ENCODE results near the gene RAD51C.

Gene RAD51C

DNA sequence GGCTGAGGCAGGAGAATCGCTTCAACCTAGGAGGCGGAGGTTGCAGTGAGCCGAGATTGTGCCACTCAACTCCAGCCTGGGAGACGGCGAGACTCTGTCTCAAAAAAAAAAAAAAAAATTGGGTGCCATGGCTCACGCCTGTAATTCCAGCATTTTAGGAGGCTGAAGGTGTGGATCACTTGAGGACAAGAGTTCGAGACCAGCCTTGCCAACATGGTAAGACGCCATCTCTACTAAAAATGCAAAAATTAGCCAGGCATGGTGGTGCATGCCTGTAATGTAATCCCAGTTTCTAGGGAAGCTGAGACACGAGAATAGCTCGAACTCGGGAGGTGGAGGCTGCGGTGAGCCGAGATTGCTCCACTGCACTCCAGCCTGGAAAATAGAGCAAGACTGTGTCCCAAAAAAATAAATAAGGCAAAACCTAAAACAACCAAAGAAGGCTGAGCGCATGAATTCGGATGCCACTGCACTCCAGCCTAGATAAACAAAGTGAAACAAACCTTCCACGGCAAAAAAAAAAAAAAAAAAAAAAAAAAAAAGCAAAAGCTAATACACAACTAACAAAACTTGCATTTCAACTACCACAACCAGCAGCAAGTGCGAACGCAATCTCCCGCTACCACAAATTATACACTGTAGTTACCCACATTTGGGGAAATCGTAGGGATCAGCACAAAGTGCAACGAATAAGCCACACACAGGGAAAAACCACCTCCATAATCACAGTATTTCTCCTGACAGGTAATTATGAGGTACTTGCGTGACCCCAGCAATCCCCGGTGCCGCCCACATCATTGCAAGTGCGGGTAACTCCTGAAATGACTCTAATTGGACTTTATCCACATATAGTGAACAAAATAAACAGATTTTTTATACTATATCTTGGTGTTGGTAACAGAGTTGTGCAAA is 26.2 kb upstream of the RAD51C start:
- Histone ChIP-seq H3K36me3 (ENCODE audit: control insufficient read depth, insufficient read depth, low read length) (no peaks in the 10 kb centered on the region), H3K4me1 (no peaks in the 10 kb centered on the region), H3K9me3 (ENCODE audit: control insufficient read depth, low read length) (no peaks in the 10 kb centered on the region), H3K27me3 (ENCODE audit: control insufficient read depth, insufficient read depth, low read length) (no peaks in the 10 kb centered on the region), H3K27ac (no peak overlapping the region), H3K4me2 (ENCODE audit: low read length) (no peak overlapping the region), H3K79me2 (no peaks in the 10 kb centered on the region), H3K9ac (no peak overlapping the region), H2AFZ (no peak overlapping the region), H3K4me3 (ENCODE audit: low read depth, low read length) (peak overlapping the region; percentile 16)
- TF ChIP-seq, protein P1, sequence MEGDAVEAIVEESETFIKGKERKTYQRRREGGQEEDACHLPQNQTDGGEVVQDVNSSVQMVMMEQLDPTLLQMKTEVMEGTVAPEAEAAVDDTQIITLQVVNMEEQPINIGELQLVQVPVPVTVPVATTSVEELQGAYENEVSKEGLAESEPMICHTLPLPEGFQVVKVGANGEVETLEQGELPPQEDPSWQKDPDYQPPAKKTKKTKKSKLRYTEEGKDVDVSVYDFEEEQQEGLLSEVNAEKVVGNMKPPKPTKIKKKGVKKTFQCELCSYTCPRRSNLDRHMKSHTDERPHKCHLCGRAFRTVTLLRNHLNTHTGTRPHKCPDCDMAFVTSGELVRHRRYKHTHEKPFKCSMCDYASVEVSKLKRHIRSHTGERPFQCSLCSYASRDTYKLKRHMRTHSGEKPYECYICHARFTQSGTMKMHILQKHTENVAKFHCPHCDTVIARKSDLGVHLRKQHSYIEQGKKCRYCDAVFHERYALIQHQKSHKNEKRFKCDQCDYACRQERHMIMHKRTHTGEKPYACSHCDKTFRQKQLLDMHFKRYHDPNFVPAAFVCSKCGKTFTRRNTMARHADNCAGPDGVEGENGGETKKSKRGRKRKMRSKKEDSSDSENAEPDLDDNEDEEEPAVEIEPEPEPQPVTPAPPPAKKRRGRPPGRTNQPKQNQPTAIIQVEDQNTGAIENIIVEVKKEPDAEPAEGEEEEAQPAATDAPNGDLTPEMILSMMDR (IDR thresholded peaks at IDR 0.05), result no peak

DNA sequence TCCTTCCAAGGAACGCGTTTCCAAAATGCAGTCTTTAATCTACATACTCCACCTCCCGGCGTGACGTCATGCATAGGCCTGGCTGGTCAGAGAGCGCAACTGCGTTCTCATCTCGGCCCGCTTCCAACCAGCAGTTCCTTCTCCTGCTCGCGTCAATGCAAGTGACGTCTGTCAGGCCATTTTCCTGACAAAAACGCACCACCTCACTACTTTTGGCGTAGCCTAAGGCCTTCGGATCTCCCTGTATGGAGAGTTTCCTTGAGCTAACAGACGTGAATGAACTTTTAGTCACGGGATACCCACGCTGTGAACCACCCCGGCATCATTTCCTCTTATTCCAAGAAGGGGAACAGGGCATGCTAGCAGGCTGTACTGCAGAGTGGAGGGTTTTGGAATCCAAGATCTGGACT is 25.5 kb upstream of the RAD51C start:
- TF ChIP-seq, protein P1 (IDR thresholded peaks at IDR 0.05), result no peak
- Histone ChIP-seq H3K36me3 (ENCODE audit: control insufficient read depth, insufficient read depth, low read length) (no peaks in the 10 kb centered on the region), H3K9me3 (ENCODE audit: control insufficient read depth, low read length) (no peaks in the 10 kb centered on the region), H3K79me2 (no peaks in the 10 kb centered on the region), H3K27me3 (ENCODE audit: control insufficient read depth, insufficient read depth, low read length) (no peaks in the 10 kb centered on the region), H3K4me2 (ENCODE audit: low read length) (no peak overlapping the region), H3K9ac (no peak overlapping the region), H3K4me1 (no peaks in the 10 kb centered on the region), H3K4me3 (ENCODE audit: low read depth, low read length) (no peak overlapping the region), H2AFZ (no peak overlapping the region), H3K27ac (no peak overlapping the region)

DNA sequence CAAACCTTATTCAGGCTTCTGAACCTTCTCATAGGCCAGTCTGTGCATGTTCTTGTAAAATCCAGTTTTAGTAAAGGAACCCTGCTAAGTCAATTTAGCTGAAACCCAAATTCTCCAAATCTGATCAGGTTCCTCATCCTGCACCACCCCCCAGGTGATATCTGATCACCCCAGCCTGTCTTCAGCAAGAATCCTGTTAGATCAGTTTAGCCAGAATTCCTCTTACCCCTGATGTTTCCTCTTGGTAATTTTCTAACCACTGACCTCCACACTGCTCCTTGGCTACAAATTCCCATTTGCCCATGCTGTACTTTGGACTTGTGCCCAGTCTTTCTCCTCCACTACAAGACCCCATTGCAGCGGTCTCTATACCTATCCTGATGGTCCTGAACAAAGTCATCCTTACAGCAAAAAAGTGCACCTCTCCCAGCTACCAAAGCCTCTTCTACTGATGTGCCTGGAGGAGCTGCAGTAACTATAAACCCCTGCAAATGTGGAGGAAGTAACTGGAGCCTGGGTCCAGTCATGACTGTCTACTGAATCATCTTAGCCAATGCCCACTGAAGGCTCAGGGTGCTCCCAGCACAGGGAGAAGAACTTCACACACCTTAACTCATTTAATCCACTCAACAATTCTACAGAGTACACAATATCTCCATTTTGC is 24.3 kb upstream of the RAD51C start:
- H3K9me3 ChIP-seq (ENCODE audit: control insufficient read depth, low read length), result no peaks in the 10 kb centered on the region
- no peak overlapping the region for H2AFZ ChIP-seq
- H3K79me2 ChIP-seq, result no peaks in the 10 kb centered on the region
- TF ChIP-seq, protein P1 (IDR thresholded peaks at IDR 0.05), result no peak
- H3K4me1 ChIP-seq, result no peaks in the 10 kb centered on the region
- H3K9ac ChIP-seq, result no peak overlapping the region
- no peak overlapping the region for H3K27ac ChIP-seq
- H3K27me3 ChIP-seq (ENCODE audit: control insufficient read depth, insufficient read depth, low read length), result no peaks in the 10 kb centered on the region
- no peak overlapping the region for H3K4me2 ChIP-seq (ENCODE audit: low read length)
- no peaks in the 10 kb centered on the region for H3K36me3 ChIP-seq (ENCODE audit: control insufficient read depth, insufficient read depth, low read length)
- H3K4me3 ChIP-seq (ENCODE audit: low read depth, low read length), result no peak overlapping the region

DNA sequence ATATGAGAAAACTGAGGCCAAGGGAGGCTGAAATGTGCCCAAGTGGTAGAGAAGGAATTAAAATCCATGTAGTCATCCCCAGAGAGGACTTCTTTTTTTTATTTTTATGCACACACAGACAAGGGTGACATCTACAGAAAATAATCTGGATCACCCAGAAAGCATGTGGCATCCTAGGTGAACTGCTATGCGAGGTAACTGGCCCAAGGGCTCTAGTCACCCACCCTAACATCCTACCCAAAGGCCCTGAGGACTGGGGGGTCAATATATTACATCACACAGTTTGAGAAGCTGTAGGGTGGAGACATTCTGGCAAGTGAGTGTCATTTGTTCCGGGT is 23.8 kb upstream of the RAD51C start:
- Histone ChIP-seq H3K27me3 (ENCODE audit: control insufficient read depth, insufficient read depth, low read length) (no peaks in the 10 kb centered on the region), H3K4me1 (no peaks in the 10 kb centered on the region), H3K4me2 (ENCODE audit: low read length) (no peak overlapping the region), H2AFZ (no peak overlapping the region), H3K4me3 (ENCODE audit: low read depth, low read length) (no peak overlapping the region), H3K9ac (no peak overlapping the region), H3K9me3 (ENCODE audit: control insufficient read depth, low read length) (no peaks in the 10 kb centered on the region), H3K79me2 (no peaks in the 10 kb centered on the region), H3K27ac (no peak overlapping the region), H3K36me3 (ENCODE audit: control insufficient read depth, insufficient read depth, low read length) (no peaks in the 10 kb centered on the region)
- TF ChIP-seq, protein P1 (IDR thresholded peaks at IDR 0.05), result no peak
